NCI-H1930 (cell line): ENCODE measurements around the gene GPA33.
"Not testable (repeated sequence)": the region's sequence is repeated elsewhere in the genome, so short reads cannot be mapped to it uniquely, and the experiment has no call there.

ENCODE experiments used
- DNase-seq, 2 experiments: peaks; one replicate each; lab custom pipeline; 2025; lab: John Stamatoyannopoulos, UW

Gene GPA33

GRCh38 chr1:167056529-167057231 lies 33.5 kb downstream of the GPA33 start:
- DNase-seq = peak in 1 of 2 experiments; percentile 42

GRCh38 chr1:167054946-167055630 lies 35.1 kb downstream of the GPA33 start:
- DNase-seq = no peak

- no peak for DNase-seq
These were observed 35.6 kb downstream of the GPA33 start for GRCh38 chr1:167054531-167054930.

GRCh38 chr1:167052389-167052788 lies 37.8 kb downstream of the GPA33 start:
- DNase-seq = no peak

- no peak for DNase-seq
These were observed 38.3 kb downstream of the GPA33 start for GRCh38 chr1:167051907-167052306.

GRCh38 chr1:167043752-167044488 lies 46.3 kb downstream of the GPA33 start:
- DNase-seq = peak; percentile 51 to 63

- no peak for DNase-seq
These were observed 56.5 kb downstream of the GPA33 start for GRCh38 chr1:167033646-167034045.

GRCh38 chr1:167029553-167029952 lies 60.6 kb downstream of the GPA33 start:
- not testable (repeated sequence) for DNase-seq

- DNase-seq = no peak
These were observed 67.8 kb downstream of the GPA33 start for GRCh38 chr1:167022384-167022783.

GRCh38 chr1:167016100-167016750 lies 74.0 kb downstream of the GPA33 start:
- DNase-seq = no peak

GRCh38 chr1:167013108-167013929 lies 76.9 kb downstream of the GPA33 start:
- DNase-seq = no peak

- no peak for DNase-seq
These were observed 77.6 kb downstream of the GPA33 start for GRCh38 chr1:167012570-167012969.

GRCh38 chr1:167011560-167012191 lies 78.5 kb downstream of the GPA33 start:
- no peak for DNase-seq

GRCh38 chr1:167003711-167004110 lies 86.5 kb downstream of the GPA33 start:
- no peak for DNase-seq
